HG02642 (cell line): Measurements from ENCODE around the gene C11orf52.
"Not testable (repeated sequence)": the region's sequence is repeated elsewhere in the genome, so short reads cannot be mapped to it uniquely, and the experiment has no call there.

Source experiments
- ATAC-seq: cut with Tn5 transposase; IDR thresholded peaks from one replicate; pipeline ENCODE4 v1.9.1; 2021; ENCODE audit warnings: mild to moderate bottlenecking; ENCODE audit not compliant: unreplicated experiment, poor library complexity

The C11orf52 gene, protein sequence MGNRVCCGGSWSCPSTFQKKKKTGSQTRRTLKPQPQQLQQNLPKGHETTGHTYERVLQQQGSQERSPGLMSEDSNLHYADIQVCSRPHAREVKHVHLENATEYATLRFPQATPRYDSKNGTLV

DNA sequence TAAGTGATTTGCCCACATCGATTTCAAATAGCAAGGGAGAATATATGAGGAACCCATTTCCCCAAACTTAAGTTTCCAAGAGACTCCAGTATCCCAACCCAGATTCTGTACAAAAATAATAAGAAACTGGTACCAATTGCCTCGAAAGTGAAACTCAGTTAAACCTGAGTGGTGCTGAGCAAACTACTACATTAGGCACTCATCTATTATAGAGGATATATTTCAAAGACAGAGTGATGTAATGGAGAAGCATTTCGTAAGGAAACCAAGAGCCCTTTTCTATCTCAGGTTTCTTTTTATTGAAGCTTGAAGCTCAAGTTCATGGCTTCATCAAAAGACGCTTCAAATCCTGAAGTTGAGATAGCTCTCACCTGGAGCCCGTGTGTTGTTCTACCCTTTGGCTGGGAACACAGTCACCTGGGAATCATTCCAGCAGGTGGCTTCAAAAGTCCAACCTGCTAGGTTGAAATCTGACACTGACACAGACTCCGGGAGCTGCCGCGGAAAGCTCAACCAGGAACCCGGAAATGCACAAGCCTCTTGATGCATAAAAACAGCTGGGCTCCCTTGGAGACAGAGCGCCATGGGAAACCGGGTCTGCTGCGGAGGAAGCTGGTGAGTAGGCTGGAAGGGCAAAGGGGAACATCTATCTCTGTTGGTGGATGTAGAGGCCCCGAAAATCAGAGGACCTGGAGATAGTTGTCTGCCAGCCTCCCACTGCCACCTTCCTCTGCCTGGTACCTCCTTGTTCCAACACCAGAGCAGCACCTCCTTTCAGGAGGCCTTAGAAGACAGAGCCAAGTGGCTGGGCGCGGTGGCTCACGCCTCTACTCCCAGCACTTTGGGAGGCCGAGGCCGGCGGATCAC is at the start of gene C11orf52:
Gene C11orf52, plus strand, starts transcription at position 524 of the 867 bp plus-strand sequence. Its CDS starts 60 bp downstream, at position 584.
- no peak for ATAC-seq

DNA sequence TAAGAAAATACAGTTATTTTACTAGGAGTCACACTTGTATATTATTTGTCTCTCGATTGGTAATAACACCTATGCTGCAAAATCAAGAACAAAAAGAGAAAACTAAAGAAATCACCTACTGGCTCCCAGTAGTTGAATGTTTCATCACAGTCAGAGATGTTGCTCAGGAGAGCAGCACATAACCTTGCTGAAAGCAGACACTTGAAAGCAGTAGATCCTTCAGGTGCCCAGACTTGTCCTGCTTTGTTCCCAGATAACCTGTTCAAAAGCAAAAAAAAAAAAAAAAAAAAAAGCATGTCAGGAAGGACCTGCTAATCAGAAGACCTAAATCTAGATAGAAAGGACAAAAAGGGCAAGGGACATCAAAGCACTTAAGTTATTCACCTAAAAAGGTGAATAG is 48.6 kb upstream of the C11orf52 start:
- no peak for ATAC-seq

DNA sequence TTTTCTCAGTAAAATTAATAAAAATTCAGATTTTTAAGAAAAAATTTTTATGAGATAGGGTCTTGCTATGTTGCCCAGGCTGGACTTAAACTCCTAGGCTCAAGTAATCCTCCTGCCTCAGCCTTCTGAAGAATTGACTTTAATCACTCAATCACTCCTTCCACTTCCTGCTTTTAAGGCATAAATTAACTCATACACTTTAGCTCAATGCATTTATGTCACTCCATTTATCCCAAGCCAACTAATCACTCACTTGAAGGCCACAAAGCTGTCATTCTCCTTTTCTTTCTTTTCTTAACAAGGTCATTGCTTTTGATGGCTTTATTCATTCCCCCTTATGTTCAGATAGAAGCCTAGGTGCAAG is 48.2 kb upstream of the C11orf52 start:
- peak; percentile 5 for ATAC-seq

DNA sequence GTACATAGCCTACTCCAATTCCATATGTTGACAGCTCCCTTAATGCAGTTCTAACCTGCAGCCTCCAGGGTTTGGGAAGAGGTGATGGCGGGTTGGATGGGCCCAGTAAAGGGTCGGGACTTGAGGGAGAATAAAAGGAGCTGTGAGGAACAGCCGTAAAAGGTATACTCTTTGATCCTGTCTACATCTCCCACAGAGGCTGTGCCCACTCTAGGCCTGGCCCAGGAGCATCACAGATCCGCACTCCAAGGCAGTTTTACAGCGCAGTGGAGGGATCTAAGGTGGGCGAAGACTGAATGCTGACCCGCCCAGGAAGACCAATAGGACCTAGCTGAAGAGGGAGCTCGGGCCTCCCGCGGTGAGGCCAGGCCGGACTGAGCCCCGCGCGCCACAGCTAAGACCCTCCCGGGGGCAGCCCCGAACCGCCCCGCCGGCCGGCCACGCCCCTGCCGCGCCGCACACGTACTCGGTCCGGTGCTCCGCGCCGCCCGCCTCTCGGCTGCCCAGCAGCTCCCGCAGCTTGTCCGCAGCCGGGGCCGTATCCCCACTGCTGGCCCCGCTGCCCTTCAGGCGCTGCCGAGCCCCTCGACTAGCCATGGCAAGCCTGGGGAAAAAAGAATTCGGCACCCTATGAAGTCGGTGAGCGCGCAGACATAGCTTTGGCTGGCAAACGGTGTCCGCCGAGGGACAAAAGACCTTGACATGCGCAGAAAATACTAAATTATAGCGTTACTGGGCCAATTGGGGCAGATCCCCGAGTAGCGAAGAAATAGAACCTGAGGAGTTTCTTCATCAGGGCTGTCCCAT is 47.6 kb upstream of the C11orf52 start, which contains the start of gene ALG9:
Gene ALG9, minus strand, starts transcription at position 696 of the 807 bp plus-strand sequence. Its CDS starts 99 bp downstream, at position 597.
- ATAC-seq = peak; percentile 94

DNA sequence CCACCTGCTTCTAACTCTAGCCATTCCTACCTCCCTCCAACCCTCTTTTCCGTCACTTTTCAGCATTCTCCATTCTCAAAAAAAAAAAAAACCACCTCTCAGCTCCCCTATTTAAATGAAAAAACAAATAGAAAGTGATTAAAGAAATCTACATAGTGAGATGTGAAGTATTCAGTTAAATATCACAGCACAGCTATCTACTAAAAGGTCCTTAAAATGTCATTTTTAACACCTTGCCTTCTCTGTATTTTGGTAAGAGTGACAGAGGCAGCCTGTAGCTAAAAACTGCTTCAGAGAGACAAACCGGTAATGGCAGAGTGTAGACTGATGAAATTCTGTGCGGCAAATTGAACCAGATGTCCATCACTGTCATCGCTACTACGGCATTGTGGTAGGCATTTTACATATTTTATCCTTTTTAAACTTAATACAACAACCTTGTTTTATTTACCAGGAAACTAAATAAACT is 47.0 kb upstream of the C11orf52 start:
- no peak for ATAC-seq

DNA sequence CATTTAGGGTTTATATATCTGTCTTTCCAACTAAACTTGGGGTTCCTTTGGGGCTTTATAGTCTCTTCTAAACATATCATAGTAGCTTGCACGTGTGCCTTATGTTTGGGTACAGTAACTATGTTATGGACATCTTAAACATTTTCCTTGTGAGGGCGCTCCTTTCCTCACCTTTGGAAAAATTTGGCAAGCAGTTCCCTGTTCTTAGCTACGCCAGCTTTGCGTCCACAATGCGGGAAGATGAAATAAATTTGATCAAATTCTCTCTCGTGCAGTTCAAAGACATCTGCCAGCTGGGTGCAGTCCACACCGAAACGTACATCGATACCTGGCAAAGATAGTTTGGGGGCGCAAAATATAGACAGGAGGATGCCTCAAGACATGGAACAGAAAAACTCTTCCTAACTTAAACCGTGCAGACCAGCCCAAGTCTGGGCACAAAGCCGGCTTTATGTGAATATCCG is 40.3 kb upstream of the C11orf52 start:
- ATAC-seq = no peak

DNA sequence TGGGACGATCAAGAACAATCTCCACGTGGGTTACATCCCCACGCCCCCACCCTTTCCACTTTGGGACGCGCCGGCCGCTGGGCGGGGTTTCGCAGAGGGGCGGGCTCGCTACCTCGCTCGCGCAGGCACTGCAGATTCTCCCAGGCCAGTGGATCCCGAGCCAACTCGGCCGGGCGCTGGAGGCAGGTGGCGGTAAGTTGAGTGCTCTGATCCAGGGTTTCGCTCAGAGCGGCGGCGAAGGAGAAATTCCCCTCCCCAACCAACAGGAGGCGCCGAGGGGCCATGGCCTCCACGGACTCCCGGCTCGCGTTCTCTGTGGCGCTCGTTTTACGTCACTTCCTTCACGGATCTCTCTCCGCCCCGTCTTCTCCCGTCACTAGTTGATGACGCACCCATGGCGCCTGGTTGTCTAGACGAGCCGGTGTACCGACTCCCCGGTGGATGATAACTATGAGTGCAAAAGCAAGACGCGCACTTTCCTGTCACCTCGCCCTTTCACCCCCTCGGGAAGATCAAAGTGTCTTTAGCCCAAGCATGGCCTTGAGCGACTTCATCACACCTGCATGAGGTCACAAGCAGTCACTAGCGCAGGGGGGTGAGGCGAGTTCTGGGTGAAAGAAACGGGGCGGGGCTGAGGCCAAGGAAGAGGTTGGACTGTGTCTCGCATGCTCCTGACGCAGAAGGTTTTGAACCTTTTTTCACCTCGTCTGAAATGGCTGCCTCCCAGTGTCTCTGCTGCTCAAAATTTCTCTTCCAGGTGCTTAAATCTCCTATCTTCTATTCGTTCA is 39.7 kb upstream of the C11orf52 start, which contains the start of the genes CFAP68 and FDXACB1:
Gene CFAP68, plus strand, starts transcription at position 693 of the 788 bp plus-strand sequence. Its CDS starts 20 bp downstream, at position 713.
Gene FDXACB1, minus strand, starts transcription at position 317 of the 788 bp plus-strand sequence. Its CDS starts 33 bp downstream, at position 284.
- peak; percentile 94 for ATAC-seq

DNA sequence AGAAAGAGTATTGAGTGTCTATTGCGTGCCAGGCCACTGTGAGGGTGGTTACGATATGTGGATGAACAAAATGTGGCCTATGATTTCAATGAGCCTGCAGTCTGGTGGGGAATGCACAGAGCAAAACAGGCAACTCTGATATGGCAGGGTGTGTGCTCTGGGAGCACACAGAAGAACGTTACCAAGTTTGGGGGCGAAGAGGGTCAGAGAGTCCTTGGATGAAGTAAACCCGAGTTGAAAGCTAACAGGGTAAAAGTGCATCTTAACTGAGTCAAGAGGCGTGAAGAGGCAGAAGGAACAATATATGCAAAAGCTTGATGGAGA is 39.1 kb upstream of the C11orf52 start:
- no peak for ATAC-seq

DNA sequence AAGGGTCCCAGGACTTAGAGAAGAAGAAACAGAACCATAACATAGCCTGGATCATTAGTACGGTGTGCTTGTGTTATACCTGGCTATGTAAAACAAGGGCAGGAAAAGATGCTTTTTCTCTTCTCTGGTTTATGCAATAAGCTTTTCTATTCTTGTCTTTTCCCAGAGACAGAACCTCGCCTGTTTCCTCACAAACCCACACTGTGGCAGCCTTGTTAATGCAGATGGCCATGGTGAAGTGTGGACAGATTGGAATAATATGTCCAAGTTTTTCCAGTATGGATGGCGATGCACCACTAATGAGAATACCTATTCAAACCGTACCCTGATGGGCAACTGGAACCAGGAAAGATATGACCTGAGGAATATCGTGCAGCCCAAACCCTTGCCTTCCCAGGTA is 36.5 kb upstream of the C11orf52 start:
- ATAC-seq = no peak

DNA sequence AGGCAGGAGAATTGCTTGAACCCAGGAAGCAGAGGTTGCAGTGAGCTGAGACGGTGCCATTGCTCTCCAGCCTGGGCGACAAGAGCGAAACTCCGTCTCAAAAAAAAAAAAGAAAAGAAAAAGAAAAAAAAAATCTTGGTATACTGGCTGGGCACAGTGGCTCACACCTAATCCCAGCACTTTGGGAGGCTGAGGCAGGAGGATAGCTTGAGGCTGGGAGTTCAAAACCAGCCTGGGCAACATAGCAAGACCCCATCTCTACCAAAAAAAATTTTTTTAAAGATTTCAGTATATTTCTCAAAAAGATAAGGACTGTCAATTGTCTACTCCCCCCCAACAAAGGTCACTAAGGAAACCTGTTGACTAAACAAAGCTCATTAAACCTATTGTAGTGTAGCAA is 33.7 kb upstream of the C11orf52 start:
- not testable (repeated sequence) for ATAC-seq

DNA sequence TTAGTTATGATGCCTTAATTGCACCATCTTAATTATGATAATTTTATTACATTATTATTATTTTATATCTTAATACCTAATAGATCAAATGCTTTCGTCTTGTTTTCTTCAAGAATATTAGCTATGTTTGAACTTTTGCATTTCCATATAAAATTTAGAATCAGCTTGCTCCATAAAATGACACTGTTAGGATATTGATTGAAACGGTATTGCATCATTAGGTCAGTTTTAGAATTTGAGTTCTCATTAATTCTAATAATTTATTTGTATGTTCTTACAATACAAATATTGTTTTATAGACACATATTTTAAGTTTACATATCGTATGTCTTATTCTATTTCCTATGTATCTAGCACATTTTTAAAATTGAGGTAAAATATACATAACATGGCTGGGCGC is 32.7 kb upstream of the C11orf52 start:
- ATAC-seq = no peak

DNA sequence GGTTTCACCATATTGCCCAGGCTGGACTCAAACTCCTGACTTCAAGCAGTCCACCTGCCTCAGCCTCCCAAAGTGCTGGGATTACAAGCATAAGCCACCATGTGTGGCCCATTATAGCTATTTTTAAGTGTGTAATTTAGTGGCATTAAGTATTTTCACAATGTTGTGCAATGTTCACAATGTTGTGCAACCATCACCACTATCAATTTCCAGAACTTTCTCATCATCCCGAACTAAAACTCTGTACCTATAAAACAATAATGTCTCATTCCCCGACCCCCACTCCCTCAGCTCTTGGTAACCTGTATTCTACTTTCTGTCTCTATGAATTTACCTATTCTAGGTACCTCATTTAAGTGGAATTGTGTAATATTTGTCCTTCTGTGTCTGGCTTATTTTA is 31.9 kb upstream of the C11orf52 start:
- no peak for ATAC-seq

DNA sequence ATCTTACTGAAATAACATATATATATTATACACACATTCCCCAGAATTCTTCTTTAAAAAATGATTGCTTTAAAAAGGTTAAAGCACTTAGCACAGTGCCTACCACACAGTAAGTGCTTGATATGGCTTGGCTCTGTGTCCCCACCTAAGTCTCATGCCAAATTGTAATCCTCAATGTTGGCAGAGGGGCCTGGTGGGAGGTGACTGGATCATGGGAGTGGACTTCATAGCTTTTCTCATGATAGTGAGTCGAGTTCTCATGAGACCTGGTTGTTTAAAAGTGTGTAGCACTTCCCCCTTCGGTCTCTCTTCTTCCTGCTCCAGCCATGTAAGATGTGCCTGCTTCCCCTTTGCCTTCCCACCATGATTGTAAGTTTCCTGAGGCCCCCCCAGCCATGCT is 13.3 kb upstream of the C11orf52 start:
- ATAC-seq = no peak

DNA sequence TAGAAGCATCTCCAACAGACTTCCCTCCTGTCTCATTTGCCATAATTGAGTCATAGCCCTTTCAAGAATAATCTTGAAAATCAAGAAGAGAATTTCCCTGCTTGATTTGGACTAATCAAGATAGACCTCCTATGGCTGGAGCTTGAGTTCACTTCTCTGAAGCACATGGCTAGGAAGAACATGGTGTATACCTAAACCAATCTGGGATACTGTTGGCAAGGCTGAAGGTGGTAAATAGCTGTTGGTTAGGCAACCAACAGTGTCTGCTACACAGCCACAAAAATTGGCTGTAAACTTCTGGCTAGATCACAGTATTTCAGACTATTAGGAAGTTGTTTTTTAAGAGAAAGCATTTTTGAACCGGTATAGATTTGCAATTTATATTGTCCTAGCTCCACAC is 12.0 kb upstream of the C11orf52 start:
- no peak for ATAC-seq

DNA sequence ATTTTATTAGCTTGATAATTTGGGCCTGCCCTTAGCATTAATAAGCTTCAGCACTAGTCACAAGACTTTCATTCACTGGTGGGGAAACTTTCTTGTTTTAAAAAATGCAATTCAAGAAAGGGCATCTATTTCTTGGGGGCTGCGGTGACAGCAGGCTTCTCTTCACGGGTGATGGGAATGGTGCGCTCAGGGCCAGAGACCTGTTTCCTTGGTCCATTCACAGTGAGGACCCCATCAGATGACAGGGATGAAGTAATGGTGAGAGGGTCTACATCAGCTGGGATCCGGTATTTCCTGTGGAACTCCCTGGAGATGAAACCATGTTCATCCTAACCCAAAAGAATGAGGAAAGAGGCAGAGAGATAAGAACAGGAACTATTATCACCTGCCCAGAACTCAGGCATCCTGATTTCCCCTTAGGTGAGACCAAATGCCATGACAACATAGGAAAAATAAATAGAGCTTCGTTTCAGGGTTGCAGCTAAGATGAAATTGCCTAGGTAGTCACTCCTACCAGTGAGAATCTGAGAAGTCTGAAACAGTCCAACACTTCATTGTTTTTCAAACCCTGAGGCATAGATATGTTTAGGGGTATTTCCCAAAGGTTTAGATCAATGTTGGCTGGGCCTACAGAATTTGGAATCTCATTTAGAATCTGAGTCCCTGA is 9.9 kb upstream of the C11orf52 start:
- no peak for ATAC-seq

DNA sequence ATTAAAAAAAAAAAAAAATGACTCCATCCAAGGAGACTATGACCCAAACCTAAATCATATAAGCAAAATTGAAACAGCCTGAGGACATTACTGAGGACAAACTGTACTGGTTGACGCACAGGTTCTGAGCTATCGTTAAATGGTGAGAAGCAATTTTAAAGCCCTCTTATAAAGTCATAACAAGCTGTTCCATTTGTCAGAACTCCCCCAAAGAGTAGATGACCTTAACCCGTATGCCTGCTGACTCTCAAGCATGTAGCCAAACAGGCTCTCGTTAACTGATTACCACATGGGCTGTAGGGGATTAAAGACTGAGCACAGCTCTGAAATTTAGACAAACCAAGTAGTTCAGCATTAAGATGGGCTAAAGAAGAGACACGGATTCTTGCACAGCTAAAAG is 9.3 kb upstream of the C11orf52 start:
- ATAC-seq = no peak

DNA sequence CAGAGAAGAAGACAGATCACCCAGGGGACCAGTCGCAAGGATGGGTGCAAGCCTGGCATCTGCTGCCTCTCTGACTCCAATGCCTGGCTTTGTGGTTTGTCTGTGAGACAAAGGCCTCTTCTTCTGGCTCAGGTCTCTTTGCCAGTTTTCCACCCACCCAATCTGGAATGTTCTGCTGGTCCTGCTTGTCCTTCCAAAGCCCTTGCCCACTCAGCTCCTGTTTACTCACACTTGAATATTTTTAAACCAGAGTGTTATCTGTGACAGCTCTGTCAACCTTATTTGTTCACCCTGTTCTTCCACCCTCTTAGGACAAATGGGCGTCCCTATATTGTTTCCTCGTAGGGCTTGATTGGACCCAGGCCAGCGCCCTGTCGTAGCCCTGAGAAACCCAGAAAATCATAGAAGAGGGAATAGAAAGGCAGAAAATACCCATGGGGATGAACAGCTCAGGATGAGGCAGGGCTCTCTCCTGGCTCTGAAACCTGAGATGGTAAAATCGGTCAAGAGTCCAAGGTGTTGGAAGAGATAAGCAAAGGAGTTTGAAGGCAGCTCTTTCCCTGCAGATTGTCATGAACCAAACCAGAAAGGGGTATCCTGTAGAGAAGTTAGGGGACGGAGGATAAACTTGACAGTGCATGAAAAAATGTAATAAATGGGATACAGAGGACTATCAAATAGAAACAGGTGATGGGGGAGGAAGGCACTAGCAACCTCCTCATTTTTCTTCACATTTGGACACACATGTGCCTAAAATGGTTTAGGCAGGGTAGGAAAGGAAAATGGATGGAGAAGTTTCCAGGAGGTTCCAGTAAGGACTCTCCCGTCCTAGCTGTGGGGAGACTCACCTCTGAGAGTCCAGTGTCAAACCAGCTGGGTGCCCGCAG is 7.8 kb upstream of the C11orf52 start:
- no peak for ATAC-seq
